ENCODE results near the gene HOXA4.

DNA sequence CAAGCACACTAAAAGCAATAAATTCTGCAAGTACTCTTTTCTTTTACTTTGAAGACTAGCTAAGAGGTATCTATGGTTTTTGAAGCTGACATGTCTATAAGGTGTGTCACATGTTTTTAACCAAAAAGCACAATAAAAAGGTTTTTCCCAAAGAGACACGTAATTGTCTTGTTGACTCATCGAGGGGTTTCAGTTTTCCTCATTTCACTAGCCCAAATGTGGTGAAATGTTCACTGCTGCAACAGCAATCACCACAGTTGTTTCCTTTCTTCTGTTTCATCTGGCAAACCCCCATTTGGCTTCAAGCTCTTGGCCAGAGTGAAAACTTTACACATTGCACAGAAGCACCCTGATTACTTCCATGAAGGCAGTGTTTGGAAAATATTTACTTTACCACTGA is 3.8 kb upstream of the HOXA4 start:
- TF ChIP-seq, protein P1, sequence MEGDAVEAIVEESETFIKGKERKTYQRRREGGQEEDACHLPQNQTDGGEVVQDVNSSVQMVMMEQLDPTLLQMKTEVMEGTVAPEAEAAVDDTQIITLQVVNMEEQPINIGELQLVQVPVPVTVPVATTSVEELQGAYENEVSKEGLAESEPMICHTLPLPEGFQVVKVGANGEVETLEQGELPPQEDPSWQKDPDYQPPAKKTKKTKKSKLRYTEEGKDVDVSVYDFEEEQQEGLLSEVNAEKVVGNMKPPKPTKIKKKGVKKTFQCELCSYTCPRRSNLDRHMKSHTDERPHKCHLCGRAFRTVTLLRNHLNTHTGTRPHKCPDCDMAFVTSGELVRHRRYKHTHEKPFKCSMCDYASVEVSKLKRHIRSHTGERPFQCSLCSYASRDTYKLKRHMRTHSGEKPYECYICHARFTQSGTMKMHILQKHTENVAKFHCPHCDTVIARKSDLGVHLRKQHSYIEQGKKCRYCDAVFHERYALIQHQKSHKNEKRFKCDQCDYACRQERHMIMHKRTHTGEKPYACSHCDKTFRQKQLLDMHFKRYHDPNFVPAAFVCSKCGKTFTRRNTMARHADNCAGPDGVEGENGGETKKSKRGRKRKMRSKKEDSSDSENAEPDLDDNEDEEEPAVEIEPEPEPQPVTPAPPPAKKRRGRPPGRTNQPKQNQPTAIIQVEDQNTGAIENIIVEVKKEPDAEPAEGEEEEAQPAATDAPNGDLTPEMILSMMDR (IDR thresholded peaks at IDR 0.05) = no peak
- TF ChIP-seq POLR2A (IDR thresholded peaks at IDR 0.05) = no peak
